ENCODE data around the gene DPY30.
A peak's percentile ranks its signal among the peaks of the same experiment; 100 is the strongest.

Gene DPY30

DNA sequence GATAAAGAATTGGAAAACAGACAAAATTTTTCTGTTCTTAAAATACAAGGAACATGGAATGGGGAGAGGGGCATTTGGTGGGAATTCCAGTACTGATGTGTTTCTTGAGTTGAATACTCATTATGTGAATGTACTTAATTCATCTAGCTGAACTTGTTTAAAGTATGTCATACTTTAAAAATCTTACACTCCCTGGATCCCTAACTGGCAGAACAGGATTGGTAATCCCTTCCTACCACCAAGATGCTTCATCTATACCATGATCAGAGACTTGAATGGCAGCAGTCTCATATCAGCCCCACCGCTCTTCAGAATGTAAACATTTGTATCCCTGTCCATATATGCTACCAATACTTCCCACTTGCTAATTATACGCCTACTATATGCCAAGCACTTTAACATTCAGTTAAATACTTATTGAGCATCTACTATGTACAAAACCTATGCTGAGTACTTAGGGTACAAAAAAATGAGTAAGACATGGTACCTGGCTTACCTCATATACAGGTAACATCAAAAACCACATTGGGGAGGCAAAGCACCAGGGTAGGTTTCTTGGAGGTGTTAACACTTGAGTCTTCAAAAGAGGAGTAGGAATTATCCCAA is 34.1 kb downstream of the DPY30 start:
- no peak overlapping the region for H3K4me3 ChIP-seq (replicated peaks in 1 of 2; ENCODE audit: low read depth in 2 of 2, low read length in 2 of 2)
- TF ChIP-seq, protein P1, sequence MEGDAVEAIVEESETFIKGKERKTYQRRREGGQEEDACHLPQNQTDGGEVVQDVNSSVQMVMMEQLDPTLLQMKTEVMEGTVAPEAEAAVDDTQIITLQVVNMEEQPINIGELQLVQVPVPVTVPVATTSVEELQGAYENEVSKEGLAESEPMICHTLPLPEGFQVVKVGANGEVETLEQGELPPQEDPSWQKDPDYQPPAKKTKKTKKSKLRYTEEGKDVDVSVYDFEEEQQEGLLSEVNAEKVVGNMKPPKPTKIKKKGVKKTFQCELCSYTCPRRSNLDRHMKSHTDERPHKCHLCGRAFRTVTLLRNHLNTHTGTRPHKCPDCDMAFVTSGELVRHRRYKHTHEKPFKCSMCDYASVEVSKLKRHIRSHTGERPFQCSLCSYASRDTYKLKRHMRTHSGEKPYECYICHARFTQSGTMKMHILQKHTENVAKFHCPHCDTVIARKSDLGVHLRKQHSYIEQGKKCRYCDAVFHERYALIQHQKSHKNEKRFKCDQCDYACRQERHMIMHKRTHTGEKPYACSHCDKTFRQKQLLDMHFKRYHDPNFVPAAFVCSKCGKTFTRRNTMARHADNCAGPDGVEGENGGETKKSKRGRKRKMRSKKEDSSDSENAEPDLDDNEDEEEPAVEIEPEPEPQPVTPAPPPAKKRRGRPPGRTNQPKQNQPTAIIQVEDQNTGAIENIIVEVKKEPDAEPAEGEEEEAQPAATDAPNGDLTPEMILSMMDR (IDR thresholded peaks at IDR 0.05; ENCODE audit: low read depth, low read length) = no peak
- no peak for DNase-seq (ENCODE audit: low read depth in 2 of 2)

DNA sequence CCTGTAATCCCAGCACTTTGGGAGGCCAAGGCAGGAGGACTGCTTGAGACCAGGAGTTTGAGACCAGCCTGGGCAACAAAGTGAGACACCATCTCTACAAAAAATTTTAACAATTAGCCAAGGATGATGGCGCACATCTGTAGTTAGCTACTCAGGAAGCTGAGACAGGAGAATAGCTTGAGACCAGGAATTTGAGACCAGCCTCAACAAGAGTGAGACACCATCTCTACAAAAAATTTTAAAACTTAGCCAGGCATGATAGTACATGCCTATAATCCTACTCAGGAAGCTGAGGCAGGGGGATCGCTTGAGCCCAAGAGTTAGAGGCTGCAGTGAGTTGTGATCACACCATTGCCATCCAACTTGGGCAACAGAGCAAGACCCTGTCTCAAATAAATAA is 35.8 kb downstream of the DPY30 start:
- no peak for DNase-seq (ENCODE audit: low read depth in 2 of 2)
- TF ChIP-seq, protein P1 (IDR thresholded peaks at IDR 0.05; ENCODE audit: low read depth, low read length) = no peak
- no peak overlapping the region for H3K4me3 ChIP-seq (replicated peaks in 1 of 2; ENCODE audit: low read depth in 2 of 2, low read length in 2 of 2)

DNA sequence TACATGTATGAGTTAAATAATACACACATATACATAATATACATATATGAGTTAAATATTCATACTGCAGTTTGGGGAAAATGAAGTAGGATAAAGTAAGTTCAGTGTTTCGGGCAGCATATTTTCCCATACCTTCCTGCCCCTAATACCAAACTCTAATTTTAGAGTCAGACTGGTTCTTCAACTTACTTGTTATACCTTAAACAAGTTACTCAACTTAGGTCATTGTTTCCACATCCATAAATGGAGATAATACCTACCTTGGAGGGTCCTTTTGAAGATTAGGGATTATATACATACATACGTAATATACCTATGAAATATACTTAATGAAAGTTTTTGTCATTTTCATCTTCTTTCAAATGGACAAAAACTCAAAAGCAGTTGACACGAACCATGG is 37.2 kb downstream of the DPY30 start:
- DNase-seq (ENCODE audit: low read depth in 2 of 2) = no peak
- no peak overlapping the region for H3K4me3 ChIP-seq (replicated peaks in 1 of 2; ENCODE audit: low read depth in 2 of 2, low read length in 2 of 2)
- TF ChIP-seq, protein P1 (IDR thresholded peaks at IDR 0.05; ENCODE audit: low read depth, low read length) = no peak

DNA sequence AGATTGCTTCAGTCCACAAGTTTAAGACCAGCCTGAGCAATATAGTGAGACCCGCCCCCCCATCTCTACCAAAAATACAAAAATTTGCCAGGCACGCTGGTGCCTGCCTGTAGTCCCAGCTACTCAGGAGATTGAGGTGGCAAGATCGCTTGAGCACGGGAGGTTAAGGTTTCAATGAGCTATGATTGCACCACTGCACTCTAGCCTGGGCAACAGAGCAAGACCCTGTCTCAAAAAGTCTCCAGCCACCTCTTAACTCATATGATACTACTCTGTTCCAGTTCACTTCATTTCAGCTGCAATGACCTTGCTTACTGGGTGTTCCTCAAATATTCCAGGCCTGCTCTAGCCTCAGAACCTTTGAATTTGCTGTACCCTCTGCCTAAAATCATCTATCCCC is 40.2 kb downstream of the DPY30 start:
- DNase-seq (ENCODE audit: low read depth in 2 of 2) = no peak
- H3K4me3 ChIP-seq (replicated peaks in 1 of 2; ENCODE audit: low read depth in 2 of 2, low read length in 2 of 2) = no peak overlapping the region
- TF ChIP-seq, protein P1 (IDR thresholded peaks at IDR 0.05; ENCODE audit: low read depth, low read length) = no peak

DNA sequence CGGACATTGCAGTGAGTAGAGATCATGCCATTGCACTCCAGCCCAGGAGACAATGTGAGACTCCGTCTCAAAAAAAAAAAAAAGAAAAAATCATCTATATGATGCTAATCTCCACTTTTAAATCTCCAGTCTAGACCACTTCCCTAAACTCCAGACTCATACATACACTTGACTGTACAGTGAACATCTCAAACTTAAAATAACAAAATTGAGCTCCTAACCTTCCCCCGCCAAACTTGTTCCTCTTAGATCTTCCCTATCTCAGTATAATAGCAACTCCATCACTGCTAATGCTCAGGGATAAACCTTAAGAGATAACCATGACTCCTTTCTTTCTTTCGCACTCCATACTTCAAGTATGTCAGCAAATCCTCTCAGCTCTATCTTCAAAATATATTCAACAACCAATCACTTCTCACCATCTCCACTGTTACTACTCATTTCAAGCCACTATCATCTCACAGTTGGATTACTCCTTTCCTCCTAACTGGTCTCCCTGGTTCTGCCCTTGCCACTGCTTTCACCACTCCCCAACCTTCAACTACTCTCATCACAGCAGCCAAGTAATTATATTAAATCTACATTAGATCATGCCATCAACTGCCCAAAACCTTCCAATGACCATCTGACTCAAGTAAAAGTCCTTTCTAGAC is 40.7 kb downstream of the DPY30 start:
- TF ChIP-seq, protein P1 (IDR thresholded peaks at IDR 0.05; ENCODE audit: low read depth, low read length) = no peak
- DNase-seq (ENCODE audit: low read depth in 2 of 2) = no peak

DNA sequence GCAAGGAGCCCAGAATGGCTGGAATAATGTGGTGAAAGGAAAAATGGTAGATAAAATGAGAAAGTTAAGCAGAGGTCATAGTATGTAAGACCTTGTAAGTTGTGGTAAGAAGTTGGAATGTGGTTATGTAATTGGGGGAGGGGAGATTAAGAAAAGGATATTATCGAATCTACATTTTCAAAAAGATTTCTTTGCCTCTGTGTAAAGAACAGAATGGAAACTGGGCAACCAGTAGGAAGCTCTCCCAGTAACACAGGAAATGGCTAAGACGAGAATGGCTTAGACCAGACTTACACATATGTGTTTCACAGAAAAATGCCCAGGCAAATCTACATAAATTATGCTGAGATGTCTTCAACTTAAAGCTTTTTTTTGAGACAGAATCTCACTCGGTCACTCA is 42.0 kb downstream of the DPY30 start:
- DNase-seq (ENCODE audit: low read depth in 2 of 2) = peak; percentile 36 to 45
- no peak overlapping the region for H3K4me3 ChIP-seq (replicated peaks in 1 of 2; ENCODE audit: low read depth in 2 of 2, low read length in 2 of 2)
- TF ChIP-seq, protein P1 (IDR thresholded peaks at IDR 0.05; ENCODE audit: low read depth, low read length) = no peak

More for the DNA sequence above, 40.7 kb downstream of the DPY30 start:
- H3K4me3 ChIP-seq (replicated peaks in 1 of 2; ENCODE audit: low read depth in 2 of 2, low read length in 2 of 2) = no peak overlapping the region

Data from cardiac fibroblast (primary cell).